Suprapubic skin (tissue), 4 donors: ENCODE measurements around the gene EIPR1. TPM values are rescaled to one million over a fixed set of nuclear protein-coding genes. Genes with fewer than 3 reads are reported as not detected.

Experiments
- DNase-seq, 2 donors: peaks; one replicate each; pipeline ENCODE4 v3.0.0-alpha.2; 2019; ENCODE audit warnings: low spot score in 2 of 2
- H3K27ac ChIP-seq: fragments of 200-600 bp; sonication (generic); one replicate; pipeline ENCODE4 v1.5.1; 2019
- H3K27me3 ChIP-seq: fragments of 200-600 bp; sonication (generic); one replicate; pipeline ENCODE4 v1.5.1; 2019
- H3K36me3 ChIP-seq: fragments of 200-600 bp; sonication (generic); one replicate; pipeline ENCODE4 v1.5.1; 2019
- H3K4me1 ChIP-seq: fragments of 200-600 bp; sonication (generic); one replicate; pipeline ENCODE4 v1.5.1; 2019
- H3K4me3 ChIP-seq: fragments of 200-600 bp; sonication (generic); one replicate; pipeline ENCODE4 v1.5.1; 2019; ENCODE audit warnings: mild to moderate bottlenecking
- H3K9me3 ChIP-seq: fragments of 200-600 bp; sonication (generic); one replicate; pipeline ENCODE4 v1.5.1; 2019
- EP300 ChIP-seq: sonication (generic); formaldehyde crosslinking; IDR thresholded peaks from one replicate; pipeline ENCODE4 v1.6.1; 2017; ENCODE audit warnings: antibody characterized with exemption
- POLR2A ChIP-seq, 2 donors: fragments of 450-650 bp; IDR thresholded peaks; one replicate each; pipeline ENCODE4 v1.6.1; 2017; ENCODE audit warnings: antibody characterized with exemption in 2 of 2, mild to moderate bottlenecking in 2 of 2, moderate library complexity in 2 of 2
- POLR2AphosphoS5 ChIP-seq, 3 donors: sonication (generic); formaldehyde crosslinking; IDR thresholded peaks; one replicate each; pipeline ENCODE4 v1.6.1; 2017; ENCODE audit warnings: antibody characterized with exemption in 3 of 3
- WGBS: methylation state at CpG from one replicate; pipeline ENCODE4 v1.1.5; 2018; 5-methylcytosine and 5-hydroxymethylcytosine counted together
- total RNA-seq, 4 donors: library from RNA; depleted of rRNA; stranded (reverse); fragments of >200 nt; gene quantifications; one replicate each; pipeline ENCODE4 v1.1.0, GENCODE V29; 2016
- TF ChIP-seq, protein P1 (sequence below), 2 donors: fragments of 200-600 bp in 1 of 2; fragments of 450-650 bp in 1 of 2; sonication (generic) in 1 of 2; IDR thresholded peaks; one replicate each; pipeline ENCODE4 v1.5.1; 2016 to 2019; ENCODE audit warnings: antibody characterized with exemption in 2 of 2, mild to moderate bottlenecking in 1 of 2, moderate library complexity in 1 of 2

Gene EIPR1
- total RNA-seq, 4 donors from 2014 or later: 29.0 to 37.5 (median 30.7) TPM

DNA sequence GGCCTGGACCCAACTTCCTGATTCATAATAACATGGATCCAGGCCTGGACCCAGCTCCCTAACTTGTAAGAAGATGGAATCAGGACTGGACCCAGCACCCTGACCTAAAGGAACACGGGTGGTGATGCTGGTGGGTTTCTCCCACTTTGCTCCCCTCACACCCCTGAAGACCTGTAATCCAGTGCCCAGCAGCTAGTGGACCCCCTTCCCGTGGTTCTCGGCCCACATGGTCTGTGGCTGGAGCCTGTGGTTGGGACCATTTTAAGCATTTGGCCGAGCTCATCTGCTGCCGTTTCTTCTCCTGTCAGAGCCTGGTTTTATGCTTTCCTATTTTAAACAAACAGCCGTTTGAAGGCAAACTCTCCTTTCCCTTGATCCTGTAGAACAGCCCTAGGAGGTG, 232.8 kb downstream of the EIPR1 start:
- H3K36me3 ChIP-seq: no peaks in the 10 kb centered on the region
- H3K27me3 ChIP-seq: no peaks in the 10 kb centered on the region
- no peaks in the 10 kb centered on the region for H3K9me3 ChIP-seq
- no peak overlapping the region for H3K27ac ChIP-seq
- no peak overlapping the region for H3K4me3 ChIP-seq
- DNase-seq: peak in 1 of 2 donors; percentile 49
- no peaks in the 10 kb centered on the region for H3K4me1 ChIP-seq
- 72% methylated on average over 6 of the region's 6 CpGs for WGBS
- TF ChIP-seq, protein P1, sequence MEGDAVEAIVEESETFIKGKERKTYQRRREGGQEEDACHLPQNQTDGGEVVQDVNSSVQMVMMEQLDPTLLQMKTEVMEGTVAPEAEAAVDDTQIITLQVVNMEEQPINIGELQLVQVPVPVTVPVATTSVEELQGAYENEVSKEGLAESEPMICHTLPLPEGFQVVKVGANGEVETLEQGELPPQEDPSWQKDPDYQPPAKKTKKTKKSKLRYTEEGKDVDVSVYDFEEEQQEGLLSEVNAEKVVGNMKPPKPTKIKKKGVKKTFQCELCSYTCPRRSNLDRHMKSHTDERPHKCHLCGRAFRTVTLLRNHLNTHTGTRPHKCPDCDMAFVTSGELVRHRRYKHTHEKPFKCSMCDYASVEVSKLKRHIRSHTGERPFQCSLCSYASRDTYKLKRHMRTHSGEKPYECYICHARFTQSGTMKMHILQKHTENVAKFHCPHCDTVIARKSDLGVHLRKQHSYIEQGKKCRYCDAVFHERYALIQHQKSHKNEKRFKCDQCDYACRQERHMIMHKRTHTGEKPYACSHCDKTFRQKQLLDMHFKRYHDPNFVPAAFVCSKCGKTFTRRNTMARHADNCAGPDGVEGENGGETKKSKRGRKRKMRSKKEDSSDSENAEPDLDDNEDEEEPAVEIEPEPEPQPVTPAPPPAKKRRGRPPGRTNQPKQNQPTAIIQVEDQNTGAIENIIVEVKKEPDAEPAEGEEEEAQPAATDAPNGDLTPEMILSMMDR (IDR thresholded peaks at IDR 0.05): no peak
- no peak for TF ChIP-seq POLR2A (IDR thresholded peaks at IDR 0.05)

DNA sequence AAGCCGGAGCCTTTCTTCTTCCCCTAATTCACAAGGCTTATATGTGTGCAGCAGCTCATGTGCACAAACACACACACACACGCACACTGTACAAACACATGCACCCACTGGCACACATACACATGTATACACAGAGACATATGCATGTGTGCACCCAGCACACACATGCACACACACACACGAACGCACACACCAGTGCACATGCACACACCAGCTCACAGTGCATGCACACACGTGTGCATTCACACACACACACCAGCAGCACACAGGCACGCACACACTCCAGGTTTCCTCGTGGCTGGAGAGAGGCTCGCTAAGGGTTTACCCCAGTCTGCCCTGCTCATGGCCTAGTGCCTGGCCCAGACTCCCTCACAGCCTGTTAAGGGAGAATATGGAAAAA, 234.0 kb downstream of the EIPR1 start:
- no peak overlapping the region for H3K4me3 ChIP-seq
- H3K9me3 ChIP-seq: no peaks in the 10 kb centered on the region
- no peaks in the 10 kb centered on the region for H3K36me3 ChIP-seq
- no peaks in the 10 kb centered on the region for H3K4me1 ChIP-seq
- TF ChIP-seq EP300 (no peak), POLR2AphosphoS5 (IDR thresholded peaks at IDR 0.05) (no peak), POLR2A (IDR thresholded peaks at IDR 0.05) (no peak)
- TF ChIP-seq, protein P1 (IDR thresholded peaks at IDR 0.05): no peak
- no peaks in the 10 kb centered on the region for H3K27me3 ChIP-seq
- DNase-seq: peak in 1 of 2 donors; percentile 28
- no peak overlapping the region for H3K27ac ChIP-seq
- 60% methylated on average over 8 of the region's 8 CpGs for WGBS

DNA sequence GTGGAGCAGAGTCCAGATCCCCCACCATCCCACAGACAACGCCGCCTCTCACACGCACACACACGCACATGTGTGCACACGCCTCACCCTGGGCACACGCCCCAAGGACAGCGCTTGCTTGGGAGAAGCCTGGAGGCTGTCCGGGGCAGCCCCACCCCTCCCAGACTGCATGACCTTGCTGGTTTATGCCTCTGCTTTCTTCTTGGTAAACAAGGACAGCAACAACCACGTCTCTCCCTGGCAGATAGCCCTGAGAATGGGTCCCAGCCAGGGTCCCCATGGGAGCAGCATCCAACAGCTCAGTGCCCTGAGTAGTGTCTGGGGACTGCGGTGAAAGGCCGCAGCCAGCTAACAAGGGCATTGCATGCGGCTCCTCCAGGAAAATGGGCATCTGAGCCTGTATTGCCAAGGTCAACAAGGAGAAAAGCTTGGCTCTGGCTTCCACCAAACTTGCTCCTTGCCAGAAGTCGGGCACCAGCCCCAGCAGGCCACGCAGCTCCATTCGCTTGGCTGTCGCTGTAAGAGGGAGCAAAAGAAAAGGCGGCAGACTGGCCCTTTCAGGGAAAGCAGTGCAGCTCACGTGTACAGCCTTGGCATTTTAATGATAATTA, 234.6 kb downstream of the EIPR1 start:
- Histone ChIP-seq H3K27me3 (no peaks in the 10 kb centered on the region), H3K4me1 (no peaks in the 10 kb centered on the region), H3K4me3 (no peak overlapping the region), H3K36me3 (no peaks in the 10 kb centered on the region), H3K9me3 (no peaks in the 10 kb centered on the region), H3K27ac (no peak overlapping the region)
- 53% methylated on average over 15 of the region's 18 CpGs for WGBS
- DNase-seq: peak in 1 of 2 donors; percentile 74
- TF ChIP-seq POLR2A (IDR thresholded peaks at IDR 0.05): no peak
- no peak for TF ChIP-seq EP300
- TF ChIP-seq, protein P1 (IDR thresholded peaks at IDR 0.05): no peak
- no peak for TF ChIP-seq POLR2AphosphoS5 (IDR thresholded peaks at IDR 0.05)

DNA sequence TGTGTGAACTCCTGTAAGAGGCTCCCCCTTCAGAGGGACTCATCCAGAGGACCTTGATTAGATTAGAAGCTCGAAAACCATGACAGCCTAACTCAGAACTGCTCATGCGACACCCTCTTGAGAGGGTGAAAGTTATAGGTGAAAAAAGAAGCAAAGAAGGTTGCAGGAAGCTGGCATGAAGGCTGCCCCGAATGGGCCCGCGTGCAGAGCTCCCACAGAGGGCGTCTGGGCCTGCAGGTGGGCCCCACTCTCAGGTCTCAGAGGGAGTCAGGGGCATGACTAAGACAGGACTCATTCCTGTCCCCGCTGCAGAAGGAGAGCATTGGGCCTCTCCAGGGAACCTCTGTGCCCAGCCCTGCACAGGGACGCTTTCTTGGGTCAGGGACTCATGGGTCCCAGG, 235.4 kb downstream of the EIPR1 start:
- Histone ChIP-seq H3K9me3 (no peaks in the 10 kb centered on the region), H3K4me1 (no peaks in the 10 kb centered on the region), H3K4me3 (no peak overlapping the region), H3K27me3 (no peaks in the 10 kb centered on the region), H3K36me3 (no peaks in the 10 kb centered on the region), H3K27ac (no peak overlapping the region)
- 99% methylated on average over 7 of the region's 8 CpGs for WGBS
- TF ChIP-seq EP300 (no peak), POLR2A (IDR thresholded peaks at IDR 0.05) (no peak), POLR2AphosphoS5 (IDR thresholded peaks at IDR 0.05) (no peak)
- TF ChIP-seq, protein P1 (IDR thresholded peaks at IDR 0.05): no peak
- DNase-seq: peak in 1 of 2 donors; percentile 61

DNA sequence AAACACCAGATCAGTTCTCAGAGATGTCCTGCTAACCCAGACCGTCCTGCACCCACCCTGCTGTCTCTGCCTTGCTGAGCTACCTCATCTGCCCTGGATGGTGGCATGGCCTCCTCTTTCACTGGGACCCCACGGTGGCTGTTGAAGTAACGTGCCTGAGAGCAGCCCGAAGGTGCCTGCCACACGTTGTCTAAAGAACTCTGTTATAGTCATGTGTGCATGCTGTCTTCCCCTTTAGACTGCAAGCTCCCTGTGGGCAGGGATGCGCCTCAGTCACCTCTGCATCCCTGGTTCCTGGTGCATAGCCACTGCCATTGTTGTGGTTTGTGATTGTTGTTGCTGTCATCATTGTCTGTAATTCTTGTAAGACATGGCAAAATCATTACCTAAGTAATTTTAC, 235.9 kb downstream of the EIPR1 start:
- Histone ChIP-seq H3K36me3 (no peaks in the 10 kb centered on the region), H3K27ac (no peak overlapping the region), H3K9me3 (no peaks in the 10 kb centered on the region), H3K4me3 (no peak overlapping the region), H3K27me3 (no peaks in the 10 kb centered on the region), H3K4me1 (no peaks in the 10 kb centered on the region)
- peak in 1 of 2 donors; percentile 61 for DNase-seq
- 96% methylated on average over 6 of the region's 6 CpGs for WGBS
- TF ChIP-seq POLR2A (IDR thresholded peaks at IDR 0.05) (no peak), POLR2AphosphoS5 (IDR thresholded peaks at IDR 0.05) (no peak)
- TF ChIP-seq, protein P1 (IDR thresholded peaks at IDR 0.05): no peak
